GM19463 (cell line): Measurements from ENCODE around the gene CR1.
"Not testable (repeated sequence)": the region's sequence is repeated elsewhere in the genome, so short reads cannot be mapped to it uniquely, and the experiment has no call there.

Source experiments
- ATAC-seq: cut with Tn5 transposase; IDR thresholded peaks from one replicate; pipeline ENCODE4 v1.9.1; 2021; ENCODE audit warnings: mild to moderate bottlenecking, moderate library complexity; ENCODE audit not compliant: unreplicated experiment

Gene CR1

DNA sequence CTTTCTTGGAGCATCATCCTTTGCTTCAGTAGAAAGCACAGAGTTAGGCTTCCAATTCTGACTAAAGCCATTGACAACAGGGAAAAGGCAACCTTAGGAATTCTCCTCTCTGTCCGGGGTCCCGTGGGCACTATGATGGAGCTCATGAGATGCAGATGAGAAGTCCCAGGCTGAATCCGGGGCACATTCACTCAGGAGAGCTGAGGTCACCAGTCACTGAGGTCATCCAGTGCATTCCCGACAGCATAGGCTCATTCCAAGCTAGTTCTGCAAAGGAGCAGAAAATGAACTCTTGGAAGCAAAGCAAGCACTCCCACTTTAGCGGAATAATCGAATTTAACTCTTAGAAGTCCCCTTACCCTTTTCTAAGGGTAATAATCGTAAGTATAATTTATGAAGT is 6.8 kb downstream of the CR1 start:
- no peak for ATAC-seq

DNA sequence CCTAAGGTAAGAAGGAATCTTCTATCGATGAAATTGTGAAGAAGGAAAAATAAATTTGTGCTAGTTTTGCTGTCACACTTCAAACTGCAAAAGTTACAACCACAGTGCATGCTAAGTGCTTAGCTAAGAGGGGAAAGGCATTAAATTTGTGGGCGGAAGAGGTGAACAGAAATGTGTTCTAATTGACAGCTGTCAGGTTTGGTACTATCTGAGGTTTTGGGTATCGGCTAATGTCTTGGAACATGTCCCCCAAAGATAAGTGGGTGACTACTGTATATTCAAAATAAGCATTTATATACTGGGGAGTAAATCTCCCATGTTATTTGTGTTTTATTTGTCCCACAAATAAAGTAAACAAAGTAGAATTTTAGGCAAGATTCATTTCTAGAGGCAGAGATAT is 8.0 kb downstream of the CR1 start:
- no peak for ATAC-seq

DNA sequence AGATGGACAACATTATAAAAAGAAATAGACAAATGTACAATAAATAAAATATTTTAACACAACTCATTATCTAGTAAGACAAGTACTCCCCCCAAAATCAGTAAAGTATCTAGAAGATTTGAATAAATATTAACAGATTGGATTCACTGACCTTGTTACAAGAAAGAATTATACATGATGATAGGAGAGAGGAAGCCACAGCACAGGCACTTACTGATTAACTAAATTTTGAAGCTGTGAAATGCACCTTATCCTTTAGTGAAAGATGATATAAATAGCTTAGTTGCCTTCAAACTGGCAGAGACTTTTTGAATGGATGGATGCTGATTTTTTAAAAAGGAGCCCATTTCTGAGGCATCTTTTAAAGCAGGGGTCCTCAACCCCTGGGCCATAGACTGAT is 8.5 kb downstream of the CR1 start:
- ATAC-seq: no peak

DNA sequence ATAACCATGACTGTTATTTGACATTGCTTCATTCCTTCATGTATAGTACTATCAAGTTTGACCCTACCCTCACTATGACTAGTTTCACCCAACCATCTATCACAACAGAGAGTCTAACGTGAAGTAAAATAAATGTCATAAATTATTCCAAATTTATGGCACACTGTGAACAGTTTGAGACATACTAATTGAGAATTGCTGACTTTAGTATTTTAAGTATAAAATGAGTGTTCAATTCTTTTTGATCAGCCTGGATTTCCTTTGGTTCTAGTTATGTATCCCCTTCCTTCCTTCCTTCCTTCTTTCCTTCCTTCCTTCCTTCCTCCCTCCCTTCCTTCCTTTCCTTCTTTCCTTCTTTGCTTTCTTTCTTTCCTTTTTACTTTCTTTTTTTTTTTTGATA is 14.5 kb downstream of the CR1 start:
- no peak for ATAC-seq

DNA sequence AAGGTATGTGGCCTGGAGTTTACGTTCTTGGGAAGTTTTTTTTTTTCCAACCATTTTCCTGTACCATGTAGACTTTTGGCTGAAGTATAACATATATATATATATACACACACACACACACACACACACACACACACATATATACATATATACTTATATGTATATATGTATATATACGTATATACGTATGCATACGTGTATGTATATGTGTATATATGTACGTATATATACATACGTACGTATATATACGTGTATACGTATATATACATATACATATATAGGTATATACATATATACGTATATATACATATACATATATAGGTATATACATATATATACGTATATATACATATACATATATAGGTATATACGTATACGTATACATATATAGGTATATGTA is 18.9 kb downstream of the CR1 start:
- no peak for ATAC-seq

DNA sequence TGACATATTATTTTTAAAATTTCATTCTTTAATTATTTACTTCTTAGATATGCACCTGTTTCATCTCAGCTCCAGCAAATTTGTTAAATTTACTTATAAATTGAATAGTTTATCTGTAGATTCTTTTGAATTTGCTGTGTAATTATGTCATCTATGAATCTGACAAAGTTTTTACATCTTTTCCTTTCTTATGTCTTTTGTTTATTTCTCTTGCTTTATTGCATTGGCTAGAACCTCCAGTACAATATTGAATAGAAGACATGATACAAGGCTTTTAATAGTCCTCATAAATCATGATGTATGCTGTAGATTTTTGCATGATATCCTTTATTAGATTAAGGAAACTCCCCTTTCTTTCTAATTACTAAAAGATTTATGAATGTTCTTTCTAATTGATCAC is 20.8 kb downstream of the CR1 start:
- no peak for ATAC-seq

DNA sequence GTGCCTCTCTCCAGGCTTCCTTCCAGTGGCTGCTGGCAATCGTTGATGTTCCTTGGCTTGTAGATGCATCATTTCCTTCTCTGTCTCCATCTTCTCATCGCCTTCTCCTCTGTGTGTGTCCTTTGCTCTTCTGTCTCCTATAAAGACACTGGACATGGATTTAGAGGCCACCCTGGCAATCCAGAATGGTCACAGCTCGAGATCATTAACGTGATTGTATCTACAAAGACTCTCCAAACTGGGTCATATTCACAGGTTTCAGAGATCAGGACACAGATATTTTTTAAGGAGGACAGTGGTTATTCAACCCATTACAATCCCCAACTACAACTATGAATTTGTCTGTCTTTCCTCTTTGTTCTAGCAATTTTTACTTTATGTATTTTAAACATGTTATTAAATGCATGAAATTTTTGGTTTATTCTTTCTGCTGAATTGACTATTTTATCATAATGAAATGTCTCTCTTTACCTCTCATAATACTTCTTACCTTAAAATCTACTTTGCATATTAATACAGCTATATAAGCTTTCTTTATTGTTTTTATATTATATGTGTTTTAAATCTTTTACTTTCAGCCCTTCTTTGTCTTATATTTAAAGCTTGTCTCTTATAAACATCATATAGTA is 22.8 kb downstream of the CR1 start:
- ATAC-seq: no peak

DNA sequence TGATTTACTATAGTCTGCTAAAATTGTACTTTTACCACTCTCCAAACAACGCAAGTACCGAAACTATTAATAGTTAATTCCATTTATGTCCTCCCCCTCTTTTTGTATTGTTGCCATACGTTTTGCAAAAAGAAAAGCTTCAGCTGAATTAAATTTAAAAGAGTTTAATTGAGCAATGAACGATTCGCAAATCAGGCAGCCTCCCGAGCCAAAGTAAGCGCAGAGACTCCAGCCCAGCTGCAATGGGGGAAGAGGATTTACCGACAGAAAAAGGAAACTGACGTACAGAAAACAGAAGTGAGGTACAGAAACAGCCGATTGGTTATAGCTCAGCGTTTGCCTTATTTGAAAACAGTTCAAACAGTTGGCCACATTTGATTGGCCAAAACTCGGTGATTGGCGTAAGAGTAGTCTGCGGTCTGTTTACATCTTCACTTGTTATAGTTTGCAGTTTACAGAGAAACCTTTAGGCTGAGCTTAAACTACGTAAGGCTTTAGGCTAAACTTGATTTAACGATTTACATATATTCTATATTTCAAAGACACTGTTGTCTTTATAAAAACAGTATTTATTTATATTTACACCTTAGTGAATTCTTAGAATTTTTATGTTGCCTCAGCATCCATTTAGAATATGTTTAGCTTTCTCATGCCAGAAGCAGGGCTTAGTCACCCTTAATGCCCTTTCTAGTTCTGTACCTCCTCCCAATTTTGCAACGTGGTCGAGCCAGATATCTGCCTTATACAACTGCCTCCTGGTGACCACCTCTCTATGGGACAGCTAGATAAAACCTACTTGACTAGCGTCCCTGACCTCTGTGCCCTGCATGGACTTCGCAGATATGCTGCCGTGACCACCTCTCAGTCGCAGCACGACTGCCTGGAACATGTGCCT is 23.8 kb downstream of the CR1 start:
- ATAC-seq: no peak

DNA sequence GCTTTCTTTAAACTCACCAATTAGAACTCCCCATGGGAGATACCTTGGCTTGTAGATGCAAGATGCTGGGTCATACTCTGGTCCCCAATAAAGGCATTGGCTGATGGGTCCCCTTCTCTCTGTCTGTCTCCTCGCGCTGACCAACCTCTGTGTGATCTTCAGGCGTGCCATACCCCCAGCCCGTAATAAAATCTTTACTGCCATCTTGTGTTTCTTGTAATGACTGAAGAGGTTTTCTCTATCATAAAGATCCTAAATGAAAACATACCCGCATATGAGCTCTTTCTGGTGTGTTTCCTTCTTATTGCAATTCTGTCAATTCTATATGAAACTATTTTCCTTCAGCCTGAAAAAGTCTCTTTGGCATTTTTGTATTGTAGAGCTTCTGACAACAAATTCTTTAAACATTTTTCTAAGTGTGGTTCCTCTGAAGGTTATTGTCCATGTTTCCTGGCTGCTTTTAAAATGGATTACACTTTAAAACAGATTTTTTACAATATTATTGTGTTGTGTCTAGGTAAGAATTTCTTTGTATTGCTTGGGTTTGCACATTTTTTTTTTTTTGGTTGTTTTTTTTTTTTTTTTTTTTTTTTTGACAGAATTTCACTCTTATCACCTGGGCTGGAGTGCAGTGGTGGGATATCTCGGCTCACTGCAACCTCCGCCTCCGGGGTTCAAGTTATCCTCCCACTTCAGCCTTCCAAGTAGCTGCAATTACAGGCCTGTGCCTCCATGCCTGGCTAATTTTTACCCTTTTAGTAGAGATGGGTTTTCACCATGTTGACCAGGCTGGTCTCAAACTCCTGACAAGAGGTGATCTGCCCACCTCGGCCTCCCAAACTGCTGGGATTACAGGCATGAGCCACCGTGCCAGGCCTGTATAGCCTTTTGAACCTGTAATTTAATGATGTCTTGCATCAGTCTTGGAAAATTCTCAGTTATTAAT is 24.7 kb downstream of the CR1 start:
- ATAC-seq: not testable (repeated sequence)

DNA sequence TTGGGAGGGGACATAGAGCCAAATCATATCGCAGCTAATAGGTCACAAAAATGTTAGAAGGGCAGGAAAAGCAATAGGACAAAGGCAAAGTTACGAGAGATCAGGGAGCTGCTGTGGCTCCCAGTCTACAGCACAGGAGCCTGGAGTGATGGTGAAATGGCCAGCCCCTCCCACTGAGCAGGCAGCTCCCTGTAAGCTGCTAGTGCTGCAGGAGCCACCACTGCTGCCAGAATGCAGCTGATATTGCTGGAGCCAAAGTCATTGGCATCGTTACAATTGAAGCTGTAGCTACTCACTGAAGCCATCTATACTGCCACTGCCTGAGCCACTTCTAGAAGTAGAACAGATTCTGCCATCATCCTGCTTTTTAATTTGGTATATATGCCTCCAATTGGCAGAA is 29.3 kb downstream of the CR1 start:
- ATAC-seq: not testable (repeated sequence)

DNA sequence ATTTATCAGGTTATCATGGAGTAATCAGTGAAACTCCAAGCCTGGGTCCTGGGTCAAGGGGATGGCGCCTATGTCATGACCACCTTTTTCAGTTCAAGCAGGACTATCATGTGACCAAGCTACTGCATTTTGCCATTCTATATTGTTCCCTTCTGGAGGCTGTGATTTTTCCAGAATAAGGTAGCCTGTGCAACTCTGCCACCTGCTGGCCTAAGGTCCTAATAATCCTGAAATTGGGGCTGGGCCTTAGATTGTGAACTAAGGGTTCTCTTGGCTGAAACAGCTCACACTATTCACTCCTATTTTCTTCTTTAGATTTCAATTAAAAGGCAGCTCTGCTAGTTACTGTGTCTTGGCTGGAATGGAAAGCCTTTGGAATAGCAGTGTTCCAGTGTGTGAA is 32.4 kb downstream of the CR1 start:
- ATAC-seq: not testable (repeated sequence)

DNA sequence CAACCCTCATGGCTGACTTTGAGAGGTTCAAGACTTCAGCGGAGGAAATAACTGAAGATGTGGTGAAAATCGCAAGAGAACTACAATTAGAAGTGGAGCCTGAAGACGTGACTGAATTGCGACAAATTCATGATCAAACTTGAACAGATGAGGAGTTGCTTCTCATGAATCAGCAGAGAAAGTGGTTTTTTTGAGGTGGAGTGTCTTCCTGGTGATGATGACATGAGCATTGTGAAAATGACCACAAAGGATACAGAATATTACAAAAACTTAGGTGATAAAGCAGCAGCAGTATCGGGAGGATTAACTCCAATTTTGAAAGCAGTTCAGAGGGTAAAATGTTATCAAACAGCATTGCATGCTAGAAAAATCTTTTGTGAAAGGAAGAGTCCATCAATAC is 40.3 kb downstream of the CR1 start:
- ATAC-seq: not testable (repeated sequence)

DNA sequence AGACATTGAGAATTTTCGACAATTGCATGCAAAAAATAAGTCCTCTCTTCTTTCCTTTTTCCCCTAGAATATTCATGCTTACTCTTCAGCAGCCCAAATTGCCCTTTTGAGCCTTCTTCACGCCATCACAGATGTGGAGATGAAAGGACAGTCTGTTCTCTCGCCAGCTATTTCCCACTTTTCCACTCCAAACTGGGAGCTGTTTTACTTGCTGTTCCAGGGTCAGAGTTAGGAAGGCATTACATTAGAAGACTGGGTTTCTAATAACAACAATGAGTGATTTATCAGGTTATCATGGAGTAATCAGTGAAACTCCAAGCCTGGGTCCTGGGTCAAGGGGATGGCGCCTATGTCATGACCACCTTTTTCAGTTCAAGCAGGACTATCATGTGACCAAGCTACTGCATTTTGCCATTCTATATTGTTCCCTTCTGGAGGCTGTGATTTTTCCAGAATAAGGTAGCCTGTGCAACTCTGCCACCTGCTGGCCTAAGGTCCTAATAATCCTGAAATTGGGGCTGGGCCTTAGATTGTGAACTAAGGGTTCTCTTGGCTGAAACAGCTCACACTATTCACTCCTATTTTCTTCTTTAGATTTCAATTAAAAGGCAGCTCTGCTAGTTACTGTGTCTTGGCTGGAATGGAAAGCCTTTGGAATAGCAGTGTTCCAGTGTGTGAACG is 50.9 kb downstream of the CR1 start:
- ATAC-seq: not testable (repeated sequence)

DNA sequence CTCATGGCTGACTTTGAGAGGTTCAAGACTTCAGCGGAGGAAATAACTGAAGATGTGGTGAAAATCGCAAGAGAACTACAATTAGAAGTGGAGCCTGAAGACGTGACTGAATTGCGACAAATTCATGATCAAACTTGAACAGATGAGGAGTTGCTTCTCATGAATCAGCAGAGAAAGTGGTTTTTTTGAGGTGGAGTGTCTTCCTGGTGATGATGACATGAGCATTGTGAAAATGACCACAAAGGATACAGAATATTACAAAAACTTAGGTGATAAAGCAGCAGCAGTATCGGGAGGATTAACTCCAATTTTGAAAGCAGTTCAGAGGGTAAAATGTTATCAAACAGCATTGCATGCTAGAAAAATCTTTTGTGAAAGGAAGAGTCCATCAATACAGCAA is 58.9 kb downstream of the CR1 start:
- not testable (repeated sequence) for ATAC-seq

DNA sequence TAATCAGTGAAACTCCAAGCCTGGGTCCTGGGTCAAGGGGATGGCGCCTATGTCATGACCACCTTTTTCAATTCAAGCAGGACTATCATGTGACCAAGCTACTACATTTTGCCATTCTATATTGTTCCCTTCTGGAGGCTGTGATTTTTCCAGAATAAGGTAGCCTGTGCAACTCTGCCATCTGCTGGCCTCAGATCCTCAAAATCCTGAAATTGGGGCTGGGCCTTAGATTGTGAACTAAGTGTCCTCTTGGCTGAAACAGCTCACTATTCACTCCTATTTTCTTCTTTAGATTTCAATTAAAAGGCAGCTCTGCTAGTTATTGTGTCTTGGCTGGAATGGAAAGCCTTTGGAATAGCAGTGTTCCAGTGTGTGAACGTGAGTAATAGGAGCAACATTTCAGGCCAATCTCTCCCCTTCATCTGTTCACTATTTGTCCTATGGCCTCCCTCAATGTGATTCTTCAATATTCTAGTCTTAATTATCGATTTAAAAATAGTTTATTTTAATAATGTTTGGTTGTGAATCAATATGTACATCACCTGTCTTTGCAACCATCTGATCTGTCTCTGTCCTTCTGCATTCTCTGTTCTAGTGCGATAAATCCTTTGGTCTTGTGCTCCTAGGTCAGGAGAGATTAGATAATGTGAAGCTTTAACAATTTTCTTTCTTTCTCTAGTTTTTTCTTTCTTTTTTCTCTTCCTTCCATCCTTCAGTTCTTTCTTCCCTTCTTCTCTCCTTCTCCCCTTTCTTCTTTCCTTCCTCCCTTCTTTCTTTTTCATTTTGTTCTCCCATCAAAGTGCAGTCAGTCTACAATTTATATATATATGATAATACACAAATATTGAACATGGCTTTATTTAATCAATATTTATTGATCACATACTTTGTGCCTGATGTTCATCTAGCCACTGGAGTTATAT is 69.8 kb downstream of the CR1 start:
- ATAC-seq: no peak

DNA sequence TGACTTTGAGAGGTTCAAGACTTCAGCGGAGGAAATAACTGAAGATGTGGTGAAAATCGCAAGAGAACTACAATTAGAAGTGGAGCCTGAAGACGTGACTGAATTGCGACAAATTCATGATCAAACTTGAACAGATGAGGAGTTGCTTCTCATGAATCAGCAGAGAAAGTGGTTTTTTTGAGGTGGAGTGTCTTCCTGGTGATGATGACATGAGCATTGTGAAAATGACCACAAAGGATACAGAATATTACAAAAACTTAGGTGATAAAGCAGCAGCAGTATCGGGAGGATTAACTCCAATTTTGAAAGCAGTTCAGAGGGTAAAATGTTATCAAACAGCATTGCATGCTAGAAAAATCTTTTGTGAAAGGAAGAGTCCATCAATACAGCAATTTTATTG is 76.0 kb downstream of the CR1 start:
- not testable (repeated sequence) for ATAC-seq

DNA sequence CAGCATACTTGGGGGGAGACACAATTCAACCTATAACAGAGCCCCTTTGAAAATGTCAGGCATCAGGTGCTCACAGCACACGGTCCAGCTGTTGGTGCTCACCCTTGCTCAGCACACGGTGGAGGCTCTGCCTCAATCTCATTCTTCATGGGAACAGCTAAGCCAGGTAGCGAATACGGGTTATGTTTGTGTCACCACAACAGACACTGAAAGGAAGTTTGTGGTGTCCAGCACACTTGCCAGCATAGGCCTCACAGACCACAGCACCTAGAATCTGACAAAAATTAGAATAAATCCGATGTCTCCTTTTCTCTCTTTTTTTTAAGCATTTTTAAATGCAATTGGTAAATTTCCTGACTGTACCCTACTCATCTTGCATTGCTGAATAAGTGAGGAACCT is 77.1 kb downstream of the CR1 start:
- ATAC-seq: not testable (repeated sequence)

DNA sequence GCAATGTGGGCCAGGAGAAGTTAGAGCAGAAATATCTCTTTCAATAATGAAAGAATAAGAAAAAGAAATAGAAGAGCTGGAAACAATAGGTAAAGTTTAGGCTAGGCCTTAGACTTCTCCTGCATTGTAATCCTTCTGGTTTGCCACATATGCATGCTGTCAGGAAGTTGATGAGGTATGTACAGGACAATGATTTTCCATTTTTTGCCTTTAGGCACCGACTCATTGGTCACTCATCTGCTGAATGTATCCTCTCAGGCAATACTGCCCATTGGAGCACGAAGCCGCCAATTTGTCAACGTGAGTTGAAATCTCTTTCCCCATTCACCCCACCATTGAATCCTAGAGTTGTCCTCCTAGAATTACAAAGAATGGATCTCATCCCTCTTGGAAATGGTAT is 79.4 kb downstream of the CR1 start:
- ATAC-seq: not testable (repeated sequence)

DNA sequence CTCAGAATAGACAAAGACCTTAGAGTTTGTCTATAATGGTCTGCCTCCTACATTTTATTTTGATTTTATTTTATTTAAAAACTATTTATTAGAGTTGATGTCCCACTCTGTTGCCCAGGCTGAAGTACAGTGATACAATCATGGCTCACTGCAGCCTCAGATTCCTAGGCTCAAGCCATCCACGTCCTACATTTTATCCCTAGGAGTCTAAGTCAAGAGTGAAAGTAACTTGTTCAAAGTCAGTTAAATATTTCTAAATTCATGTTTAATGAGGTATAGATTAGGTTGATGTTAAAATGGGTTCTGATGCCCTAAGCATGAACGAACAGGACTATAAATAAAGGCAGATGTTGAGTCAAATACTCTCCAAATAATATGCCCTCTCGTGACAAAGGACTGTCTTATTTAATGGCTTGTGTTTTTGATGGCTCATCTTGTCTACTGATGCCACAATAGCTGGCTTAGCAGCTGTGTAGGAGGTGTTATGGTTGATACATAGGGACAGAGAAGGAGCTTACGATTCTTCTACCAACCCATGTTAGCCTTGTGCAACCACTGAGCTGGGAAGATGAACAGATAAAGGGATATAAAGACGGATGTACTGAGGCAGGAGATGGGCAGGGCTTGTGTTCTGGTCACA is 83.0 kb downstream of the CR1 start:
- no peak for ATAC-seq
